ENCODE results near the gene SELENOH. TPM values are rescaled to one million over a fixed set of nuclear protein-coding genes. Genes with fewer than 3 reads are reported as not detected.

Gene SELENOH, protein sequence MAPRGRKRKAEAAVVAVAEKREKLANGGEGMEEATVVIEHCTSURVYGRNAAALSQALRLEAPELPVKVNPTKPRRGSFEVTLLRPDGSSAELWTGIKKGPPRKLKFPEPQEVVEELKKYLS
- 100 to 1,000 TPM in 2 of 4 donors, 10 to 100 TPM in 2; 81.2 to 143 (median 97.0) TPM for total RNA-seq

DNA sequence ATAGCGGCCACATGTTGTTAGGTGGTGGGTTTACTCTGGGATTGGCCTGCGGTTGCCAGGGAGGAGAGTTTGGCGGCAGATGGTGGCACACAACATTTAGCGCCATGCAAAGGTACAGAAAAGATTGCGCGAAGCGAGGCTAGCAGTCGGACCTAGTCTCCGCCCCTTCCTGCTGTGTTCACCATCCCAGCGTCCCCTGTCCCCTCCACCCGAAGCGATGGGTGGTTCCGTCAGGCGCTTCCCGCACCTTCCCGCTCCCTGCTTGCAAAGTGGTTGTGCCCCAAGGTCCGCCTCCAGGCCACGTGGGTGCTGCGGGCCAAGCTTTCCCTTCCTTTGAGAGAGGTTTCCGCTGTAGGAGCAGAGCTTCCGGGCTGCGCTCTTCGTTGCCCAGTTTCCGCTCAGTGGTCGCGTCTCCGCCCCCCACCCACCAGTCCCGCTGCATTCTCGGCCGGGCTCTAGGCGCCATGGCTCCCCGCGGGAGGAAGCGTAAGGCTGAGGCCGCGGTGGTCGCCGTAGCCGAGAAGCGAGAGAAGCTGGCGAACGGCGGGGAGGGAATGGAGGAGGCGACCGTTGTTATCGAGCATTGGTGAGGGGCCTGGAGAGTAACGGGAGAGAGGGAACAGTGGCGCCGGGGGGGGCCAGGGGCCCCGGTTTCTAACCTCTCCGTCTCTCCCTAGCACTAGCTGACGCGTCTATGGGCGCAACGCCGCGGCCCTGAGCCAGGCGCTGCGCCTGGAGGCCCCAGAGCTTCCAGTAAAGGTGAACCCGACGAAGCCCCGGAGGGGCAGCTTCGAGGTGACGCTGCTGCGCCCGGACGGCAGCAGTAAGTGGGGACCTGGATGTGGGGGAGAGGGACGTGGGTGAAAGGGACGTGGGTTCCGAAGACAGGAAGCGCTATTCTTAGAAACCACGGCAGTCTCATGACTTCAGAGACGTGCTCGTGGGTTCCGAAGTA lies at the start of gene SELENOH:
Gene SELENOH (plus strand): TSS at position 360 of the 955 bp plus-strand sequence. CDS start 105 bp downstream, at position 465.
- H3K4me3 ChIP-seq: peak within 1 kb of the TSS; percentile 81 to 89
- TF ChIP-seq POLR2AphosphoS5 (IDR thresholded peaks at IDR 0.05) (peak; percentile 94), POLR2A (IDR thresholded peaks at IDR 0.05) (peak; percentile 65 to 81), EP300 (IDR thresholded peaks at IDR 0.05) (no peak)
- TF ChIP-seq, protein P1, sequence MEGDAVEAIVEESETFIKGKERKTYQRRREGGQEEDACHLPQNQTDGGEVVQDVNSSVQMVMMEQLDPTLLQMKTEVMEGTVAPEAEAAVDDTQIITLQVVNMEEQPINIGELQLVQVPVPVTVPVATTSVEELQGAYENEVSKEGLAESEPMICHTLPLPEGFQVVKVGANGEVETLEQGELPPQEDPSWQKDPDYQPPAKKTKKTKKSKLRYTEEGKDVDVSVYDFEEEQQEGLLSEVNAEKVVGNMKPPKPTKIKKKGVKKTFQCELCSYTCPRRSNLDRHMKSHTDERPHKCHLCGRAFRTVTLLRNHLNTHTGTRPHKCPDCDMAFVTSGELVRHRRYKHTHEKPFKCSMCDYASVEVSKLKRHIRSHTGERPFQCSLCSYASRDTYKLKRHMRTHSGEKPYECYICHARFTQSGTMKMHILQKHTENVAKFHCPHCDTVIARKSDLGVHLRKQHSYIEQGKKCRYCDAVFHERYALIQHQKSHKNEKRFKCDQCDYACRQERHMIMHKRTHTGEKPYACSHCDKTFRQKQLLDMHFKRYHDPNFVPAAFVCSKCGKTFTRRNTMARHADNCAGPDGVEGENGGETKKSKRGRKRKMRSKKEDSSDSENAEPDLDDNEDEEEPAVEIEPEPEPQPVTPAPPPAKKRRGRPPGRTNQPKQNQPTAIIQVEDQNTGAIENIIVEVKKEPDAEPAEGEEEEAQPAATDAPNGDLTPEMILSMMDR (IDR thresholded peaks at IDR 0.05): peak in 2 of 4 experiments; percentile 1 to 14
- H3K4me1 ChIP-seq: peaks cover 0 to 28% (median 7%) of the 10 kb centered on the region in 3 donors
- H3K9me3 ChIP-seq: no peaks in the 10 kb centered on the region
- peak; percentile 100 for ATAC-seq
- peak within 1 kb of the TSS; percentile 87 to 94 (median 90) for H3K27ac ChIP-seq
- no peaks in the 10 kb centered on the region for H3K27me3 ChIP-seq
- peaks cover 0 to 72% of the 10 kb centered on the region in 2 donors for H3K36me3 ChIP-seq
- WGBS, 2 donors (ENCODE audit: low coverage in 1 of 2): 0 to 1% methylated on average over 16 to 26 of the region's 75 CpGs

DNA sequence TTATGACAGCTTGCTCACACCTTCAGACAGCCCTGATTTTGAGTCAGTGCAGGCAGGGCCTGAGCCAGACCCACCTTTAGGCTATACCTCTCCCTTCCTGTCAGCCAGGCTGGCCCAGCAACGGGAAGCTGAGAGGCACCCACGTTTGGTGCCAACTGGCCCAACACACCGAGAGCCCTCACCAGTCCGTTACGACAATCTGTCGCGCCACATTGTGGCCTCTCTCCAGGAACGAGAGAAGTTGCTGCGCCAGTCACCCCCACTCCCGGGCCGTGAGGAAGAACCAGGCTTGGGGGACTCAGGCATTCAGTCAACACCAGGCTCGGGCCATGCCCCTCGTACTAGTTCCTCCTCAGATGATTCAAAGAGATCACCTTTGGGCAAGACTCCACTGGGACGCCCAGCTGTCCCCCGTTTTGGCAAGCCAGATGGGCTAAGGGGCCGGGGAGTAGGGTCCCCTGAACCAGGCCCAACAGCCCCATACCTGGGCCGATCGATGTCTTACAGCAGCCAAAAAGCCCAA lies 42.4 kb upstream of the SELENOH start:
- ATAC-seq: no peak
- no peaks in the 10 kb centered on the region for H3K4me1 ChIP-seq
- H3K36me3 ChIP-seq: peaks cover 0 to 98% of the 10 kb centered on the region in 2 donors
- H3K9me3 ChIP-seq: no peaks in the 10 kb centered on the region
- H3K27me3 ChIP-seq: no peaks in the 10 kb centered on the region
- TF ChIP-seq, protein P1 (IDR thresholded peaks at IDR 0.05): no peak
- no peak for TF ChIP-seq EP300 (IDR thresholded peaks at IDR 0.05)
- H3K4me3 ChIP-seq: no peak overlapping the region
- H3K27ac ChIP-seq: no peak overlapping the region
- WGBS, 2 donors (ENCODE audit: low coverage in 1 of 2): no CpG with 5 or more reads among the region's 18 CpGs

DNA sequence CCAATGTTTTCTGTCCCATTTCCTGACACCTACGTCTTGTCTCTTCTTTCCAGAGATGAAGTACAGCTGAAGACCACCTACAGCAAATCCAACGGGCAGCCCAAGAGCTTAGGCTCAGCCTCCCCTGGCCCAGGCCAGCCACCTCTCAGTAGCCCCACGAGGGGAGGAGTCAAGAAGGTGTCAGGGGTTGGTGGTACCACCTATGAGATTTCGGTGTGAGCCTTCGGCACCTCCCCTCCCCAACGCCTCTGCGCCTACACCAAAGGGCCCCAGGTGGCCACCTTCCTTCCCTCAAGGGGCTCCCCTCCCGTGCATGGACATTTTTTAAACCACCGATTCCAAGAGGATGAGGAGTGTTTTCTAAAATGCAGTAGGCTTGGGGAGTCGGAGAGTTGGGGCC lies 41.5 kb upstream of the SELENOH start:
- ATAC-seq: no peak
- Histone ChIP-seq H3K27me3 (no peaks in the 10 kb centered on the region), H3K36me3 (peaks cover 0 to 98% of the 10 kb centered on the region in 2 donors), H3K4me3 (no peak overlapping the region), H3K27ac (no peak overlapping the region), H3K4me1 (no peaks in the 10 kb centered on the region), H3K9me3 (no peaks in the 10 kb centered on the region)
- 72 to 76% methylated on average over 4 of the region's 10 CpGs for WGBS, 2 donors (ENCODE audit: low coverage in 1 of 2)
- TF ChIP-seq EP300 (IDR thresholded peaks at IDR 0.05) (no peak), POLR2A (IDR thresholded peaks at IDR 0.05) (no peak), POLR2AphosphoS5 (IDR thresholded peaks at IDR 0.05) (no peak)
- TF ChIP-seq, protein P1 (IDR thresholded peaks at IDR 0.05): no peak

DNA sequence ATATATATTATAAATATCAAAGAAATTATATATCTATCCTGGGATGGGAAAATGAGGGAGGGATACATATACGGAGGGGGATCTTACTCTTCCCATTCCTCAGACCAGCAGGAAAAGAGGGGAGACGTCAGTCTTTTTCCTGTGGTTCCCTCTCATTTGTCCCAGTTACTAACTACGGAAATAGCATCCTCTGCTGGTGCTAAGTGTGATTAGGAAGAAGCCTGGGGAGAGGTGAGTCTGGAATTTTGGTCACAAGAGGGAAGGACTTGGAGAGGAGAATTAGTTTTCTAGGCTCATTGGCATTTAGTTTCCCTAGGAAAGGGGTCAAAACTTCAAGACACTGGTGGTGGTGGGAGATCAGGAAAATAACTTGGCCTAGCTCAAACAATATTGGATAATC lies 40.9 kb upstream of the SELENOH start:
- Histone ChIP-seq H3K9me3 (no peaks in the 10 kb centered on the region), H3K4me1 (no peaks in the 10 kb centered on the region), H3K27ac (no peak overlapping the region), H3K27me3 (no peaks in the 10 kb centered on the region), H3K36me3 (peaks cover 0 to 94% of the 10 kb centered on the region in 2 donors), H3K4me3 (no peak overlapping the region)
- ATAC-seq: no peak
- no peak for TF ChIP-seq EP300 (IDR thresholded peaks at IDR 0.05)
- TF ChIP-seq POLR2AphosphoS5 (IDR thresholded peaks at IDR 0.05): no peak
- TF ChIP-seq, protein P1 (IDR thresholded peaks at IDR 0.05): no peak
- no peak for TF ChIP-seq POLR2A (IDR thresholded peaks at IDR 0.05)
- 43 to 51% methylated on average over 3 of the region's 3 CpGs for WGBS, 2 donors (ENCODE audit: low coverage in 1 of 2)

Measured in gastroesophageal sphincter (tissue), 4 donors.